GM21360 (cell line): ENCODE measurements around the gene KCNN3.

Experiments
- ATAC-seq: cut with Tn5 transposase; IDR thresholded peaks from one replicate; pipeline ENCODE4 v1.9.1; 2021; ENCODE audit warnings: mild to moderate bottlenecking, moderate library complexity; ENCODE audit not compliant: unreplicated experiment

Gene KCNN3

GRCh38 chr1:154735804-154736168, 134.3 kb downstream of the KCNN3 start:
- no peak for ATAC-seq

- no peak for ATAC-seq
Observed at GRCh38 chr1:154735061-154735803, 134.8 kb downstream of the KCNN3 start.

DNA sequence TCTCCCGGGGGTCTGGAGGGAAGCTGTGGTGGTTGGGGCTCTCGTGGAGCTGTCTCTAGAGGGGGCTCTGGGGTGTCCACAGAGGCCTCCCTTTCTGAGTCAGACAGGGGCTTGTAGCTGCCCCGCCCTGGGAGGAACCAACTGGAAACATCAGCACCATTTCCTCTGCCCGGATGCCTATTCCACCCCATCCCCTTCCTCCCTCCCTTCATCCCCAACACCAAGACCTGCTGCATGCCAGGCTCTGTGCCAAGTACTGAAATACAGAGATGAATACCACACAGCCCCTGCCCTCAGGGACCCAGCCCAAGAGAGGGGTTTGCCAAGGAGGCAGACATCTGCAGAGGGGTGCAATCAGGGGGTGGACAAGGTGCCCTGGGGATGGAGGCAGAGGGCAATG, 136.5 kb downstream of the KCNN3 start:
- no peak for ATAC-seq

GRCh38 chr1:154730986-154731489, 139.0 kb downstream of the KCNN3 start:
- ATAC-seq: no peak

DNA sequence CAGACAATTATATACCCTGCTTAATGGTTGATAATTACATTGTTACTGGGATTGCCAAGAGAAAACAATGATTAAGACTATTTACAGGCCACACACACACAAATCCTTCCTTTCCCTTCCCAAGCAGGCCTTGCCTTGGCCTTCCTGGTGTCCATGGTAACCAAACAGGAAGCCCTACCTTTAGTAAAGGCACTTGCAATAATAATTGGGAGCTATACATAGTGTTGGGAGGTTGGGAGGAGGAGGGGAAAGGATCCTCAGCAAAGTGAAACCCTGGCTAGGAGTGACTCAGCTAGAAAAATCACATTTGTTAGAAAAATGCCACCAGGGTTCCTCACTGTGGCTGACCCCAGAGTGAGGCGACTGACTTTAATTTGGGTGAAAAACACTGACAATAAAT, 139.8 kb downstream of the KCNN3 start:
- no peak for ATAC-seq

- ATAC-seq: no peak
Observed at GRCh38 chr1:154729577-154729976, 140.5 kb downstream of the KCNN3 start.

GRCh38 chr1:154729031-154729442, 141.0 kb downstream of the KCNN3 start:
- ATAC-seq: no peak

GRCh38 chr1:154726896-154727753, 143.0 kb downstream of the KCNN3 start:
- ATAC-seq: no peak

- ATAC-seq: no peak
Observed at GRCh38 chr1:154726443-154726842, 143.6 kb downstream of the KCNN3 start.

DNA sequence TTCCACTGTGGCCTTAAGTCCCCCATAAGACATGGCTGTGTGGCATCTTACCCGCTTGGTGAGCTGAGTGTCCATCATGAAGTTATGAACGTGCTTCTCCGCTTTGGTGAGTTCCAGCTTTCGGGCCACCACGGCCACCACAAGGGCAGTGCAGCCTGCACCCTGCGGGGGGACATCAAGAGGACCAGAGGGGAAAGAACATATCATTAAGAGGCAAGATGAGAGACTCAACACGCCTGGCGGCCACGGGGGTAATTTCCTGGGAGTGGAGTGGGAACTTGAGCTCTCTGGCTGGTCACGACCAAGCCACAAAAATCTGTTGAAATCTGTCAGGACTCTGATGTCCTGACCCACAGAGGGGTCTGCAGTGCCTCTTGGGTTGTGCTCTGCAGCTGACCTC, 144.2 kb downstream of the KCNN3 start:
- ATAC-seq: no peak

GRCh38 chr1:154720328-154721297, 149.5 kb downstream of the KCNN3 start:
- no peak for ATAC-seq

DNA sequence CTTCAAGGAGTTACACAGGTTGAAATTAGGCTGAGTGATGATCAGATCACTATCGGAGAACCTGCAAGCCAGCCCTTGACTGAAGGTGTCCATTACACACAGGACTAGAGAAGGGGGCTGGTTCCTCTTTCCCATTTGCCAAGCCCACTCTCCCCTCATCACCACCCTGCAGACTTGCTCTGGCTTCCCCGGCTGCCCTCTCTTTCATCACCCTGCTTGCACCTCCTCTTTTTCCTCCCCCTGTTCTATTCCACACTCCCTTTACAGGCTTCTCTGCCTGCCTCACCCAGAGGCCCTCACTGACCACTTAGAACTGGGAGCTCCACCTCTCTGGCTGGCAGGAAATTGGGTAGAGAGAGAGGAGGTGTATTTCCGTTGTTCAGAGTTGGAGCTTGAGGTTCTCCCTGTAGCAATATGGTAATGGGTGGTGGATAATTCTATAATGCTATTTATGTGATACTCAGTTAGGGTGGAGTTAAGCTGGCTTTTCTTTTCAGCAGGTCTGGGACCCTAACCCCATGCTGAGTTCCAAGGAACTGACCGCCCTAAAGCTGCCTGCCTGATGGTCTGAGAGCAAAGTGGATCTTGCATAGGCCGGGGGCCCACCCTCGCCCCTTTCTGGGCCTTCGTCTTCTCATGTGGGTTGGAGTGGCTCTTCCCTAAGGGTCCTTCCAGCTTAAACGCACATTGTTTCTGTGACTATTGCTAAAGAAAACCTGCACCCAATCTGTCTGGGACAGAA, 150.3 kb downstream of the KCNN3 start:
- ATAC-seq: no peak

GRCh38 chr1:154718566-154718965, 151.5 kb downstream of the KCNN3 start:
- no peak for ATAC-seq

DNA sequence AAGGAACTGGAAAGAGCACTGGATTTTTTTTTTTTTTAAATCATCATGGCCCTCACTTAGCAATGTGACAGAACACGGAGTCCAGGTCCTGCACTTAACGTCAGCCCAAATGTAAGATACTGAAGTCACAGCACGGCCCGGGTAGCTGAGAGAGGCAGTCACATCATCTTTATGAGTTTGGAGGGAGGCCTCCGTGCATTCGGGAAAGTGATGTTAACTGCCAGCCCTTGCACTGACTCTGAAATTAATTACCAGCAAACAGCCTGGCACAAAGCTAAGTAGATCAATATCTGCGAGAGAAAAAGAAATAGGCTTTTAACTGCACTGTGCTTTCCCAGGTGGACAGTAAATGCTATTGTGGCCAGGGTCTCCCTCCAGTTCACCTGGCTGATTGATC, 152.6 kb downstream of the KCNN3 start:
- no peak for ATAC-seq

GRCh38 chr1:154716614-154717527, 153.2 kb downstream of the KCNN3 start:
- no peak for ATAC-seq

GRCh38 chr1:154716011-154716410, 154.1 kb downstream of the KCNN3 start:
- ATAC-seq: no peak

- ATAC-seq: no peak
Observed at GRCh38 chr1:154715385-154715784, 154.7 kb downstream of the KCNN3 start.

GRCh38 chr1:154714638-154715037, 155.4 kb downstream of the KCNN3 start:
- ATAC-seq: no peak

- ATAC-seq: no peak
Observed at GRCh38 chr1:154714052-154714623, 155.9 kb downstream of the KCNN3 start.
